Stimulated activated CD8-positive, alpha-beta memory T cell treated with anti-CD3 and anti-CD28 coated beads, Interleukin-7, amount 100 ng/mL, for 24 hours (primary cell): ENCODE data around the gene CHD9NB.
"Not testable (repeated sequence)": the region's sequence is repeated elsewhere in the genome, so short reads cannot be mapped to it uniquely, and the experiment has no call there.

Experiments
- DNase-seq: peaks from one replicate; pipeline ENCODE4 v3.0.0-alpha.2; 2020; ENCODE audit warnings: low read depth

CHD9NB gene

DNA sequence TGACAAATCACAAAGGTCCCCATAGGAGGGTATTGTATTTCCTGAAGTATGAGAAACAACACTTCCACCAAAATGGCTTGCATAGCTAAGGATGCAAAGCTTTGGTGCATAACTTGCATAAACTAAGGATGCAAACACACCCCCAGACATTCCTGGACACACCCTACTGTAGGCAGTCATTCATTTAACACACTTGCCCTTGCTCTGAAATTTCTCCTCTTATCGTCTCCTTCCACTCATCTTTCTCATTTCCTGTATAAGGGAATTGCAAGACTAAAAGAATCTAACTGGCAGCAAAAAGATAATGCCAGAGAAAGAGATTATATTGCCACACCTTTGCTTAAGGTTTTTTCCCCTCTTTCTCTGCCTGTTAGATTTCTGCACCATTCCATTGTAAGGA is 30.4 kb upstream of the CHD9NB start:
- DNase-seq, result no peak

DNA sequence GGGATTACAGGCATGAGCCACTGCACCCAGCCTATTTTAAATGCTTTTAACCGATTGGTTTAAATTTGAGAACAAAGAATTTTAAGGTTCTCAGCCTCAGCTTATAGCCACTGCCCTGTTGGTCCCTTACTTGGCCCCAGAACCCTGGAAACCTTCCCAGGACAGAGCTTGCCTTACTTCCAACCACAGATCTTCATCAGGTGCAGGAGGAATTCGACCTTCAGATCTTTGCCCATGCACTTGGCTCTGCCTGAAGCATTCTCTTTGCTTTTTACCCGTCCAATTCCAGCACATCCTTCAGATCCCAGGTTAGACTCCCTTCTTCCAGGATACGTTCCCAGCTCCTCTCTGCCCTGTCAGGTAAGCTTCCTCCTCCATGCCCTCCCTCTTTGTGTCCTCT is 29.8 kb upstream of the CHD9NB start:
- DNase-seq, result no peak

DNA sequence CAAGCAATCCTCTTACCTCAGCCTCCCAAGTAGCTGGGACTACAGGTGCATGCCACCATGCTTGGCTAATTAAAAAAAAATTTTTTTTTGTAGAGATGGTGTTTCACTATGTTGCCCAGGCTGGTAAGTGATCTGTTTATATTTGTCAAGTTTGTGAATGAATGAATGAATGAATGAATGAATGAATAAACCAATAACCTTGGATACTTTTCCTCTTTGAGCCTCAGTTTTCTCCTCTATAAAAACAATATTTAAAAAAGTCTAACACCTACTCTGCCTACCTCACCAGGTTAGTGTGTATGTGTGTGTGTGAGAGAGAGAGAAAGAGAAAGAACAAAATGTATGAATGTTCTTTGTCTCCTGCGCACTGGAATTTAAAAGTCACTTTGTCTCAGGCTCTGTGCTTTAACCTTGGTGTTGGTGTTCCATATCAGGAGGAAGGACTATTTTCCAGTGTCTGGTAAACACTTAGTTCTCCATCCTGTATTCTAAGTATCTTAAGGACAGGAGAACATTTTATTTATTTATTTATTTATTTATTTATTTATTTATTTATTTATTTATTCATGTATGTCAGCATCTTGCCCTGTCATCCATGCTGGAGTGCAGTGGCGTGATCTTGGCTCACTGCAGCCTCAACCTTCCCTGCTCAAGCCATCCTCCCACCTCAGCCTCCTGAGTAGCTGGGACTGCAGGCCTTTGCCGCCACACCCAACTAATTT is 29.1 kb upstream of the CHD9NB start:
- DNase-seq, result no peak

DNA sequence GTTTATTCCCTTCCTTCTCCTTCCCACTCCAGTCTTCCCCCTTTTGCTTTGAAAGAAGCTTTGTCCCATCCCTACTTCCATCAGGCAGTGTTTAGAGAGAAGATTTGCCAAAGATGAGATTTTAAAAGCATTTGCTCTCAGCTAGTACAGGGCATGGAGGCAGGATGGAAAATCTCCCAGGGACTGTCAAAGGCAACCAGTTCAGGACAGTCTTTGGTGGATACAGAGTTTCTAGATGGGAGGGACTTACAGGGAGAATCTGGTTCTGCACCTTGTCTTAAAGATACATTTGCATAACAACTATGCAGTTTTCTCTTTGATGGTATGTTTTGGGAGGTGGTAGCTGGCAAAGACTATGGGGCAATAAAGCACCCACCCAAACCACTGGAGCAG is 28.3 kb upstream of the CHD9NB start:
- DNase-seq, result no peak

DNA sequence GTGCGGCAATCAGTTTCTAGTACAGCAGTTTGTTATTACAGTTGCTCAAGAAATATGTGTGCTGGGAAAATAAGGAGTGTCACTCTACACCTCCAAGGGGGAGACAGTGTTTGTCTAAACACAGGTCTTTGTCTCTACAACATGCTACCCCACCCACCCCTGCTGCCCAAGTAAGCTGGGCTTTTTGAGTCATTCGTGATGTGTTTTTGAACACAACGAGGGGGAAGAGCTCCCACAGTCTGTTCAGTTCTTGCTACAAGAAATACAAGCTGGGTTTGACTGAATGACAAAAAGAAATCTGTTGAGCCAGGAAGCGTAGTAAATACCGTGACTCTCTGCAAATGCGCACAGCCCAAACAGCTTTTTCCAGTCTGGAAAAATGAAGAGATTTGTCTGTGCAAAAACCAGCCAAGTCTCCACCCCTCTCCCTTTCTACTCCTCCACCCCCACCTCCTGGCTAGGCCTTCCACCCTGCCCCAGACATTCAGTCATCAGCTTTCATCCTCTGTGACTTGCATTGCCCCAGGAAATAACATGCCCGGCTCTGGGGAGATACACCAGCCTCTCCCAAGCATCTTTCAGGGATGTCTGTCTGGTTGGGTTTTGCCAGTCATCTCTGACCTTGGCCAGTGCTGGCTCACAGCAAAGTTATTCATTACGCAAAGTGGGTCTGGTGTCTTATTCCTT is 27.8 kb upstream of the CHD9NB start:
- no peak for DNase-seq

DNA sequence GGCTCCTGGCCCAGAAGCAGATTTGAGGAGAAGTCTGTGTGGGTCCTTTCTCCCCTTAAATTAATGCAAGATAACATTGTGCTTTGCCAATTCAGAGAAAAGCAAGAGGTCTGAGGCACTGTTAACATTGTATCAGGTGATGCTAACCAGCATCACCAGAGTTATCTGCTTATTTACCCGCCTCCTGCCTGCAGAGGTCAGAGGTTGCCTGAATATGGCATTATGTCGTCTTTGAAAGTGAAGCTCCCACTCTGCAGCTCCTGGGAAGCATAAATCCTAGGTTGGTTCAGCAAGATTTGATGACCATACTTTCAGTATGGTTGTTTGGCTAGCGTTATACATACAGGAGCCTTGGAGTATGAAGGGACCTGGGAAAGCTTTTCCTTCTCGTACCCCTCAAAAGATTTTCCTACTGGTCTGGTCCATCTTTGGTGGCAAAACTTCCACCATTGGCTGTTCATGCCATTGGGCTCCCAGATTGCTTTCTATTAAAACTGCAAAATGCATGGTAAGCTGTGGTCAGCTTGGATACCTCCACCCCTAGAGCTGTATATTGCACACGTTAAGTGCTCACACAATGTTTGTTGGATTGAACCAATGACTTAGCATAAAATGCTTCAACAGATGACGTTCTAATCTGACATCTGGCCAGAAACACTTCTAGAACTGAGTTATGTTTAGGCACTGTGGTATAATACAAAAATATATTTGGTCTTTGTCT is 26.2 kb upstream of the CHD9NB start:
- no peak for DNase-seq

DNA sequence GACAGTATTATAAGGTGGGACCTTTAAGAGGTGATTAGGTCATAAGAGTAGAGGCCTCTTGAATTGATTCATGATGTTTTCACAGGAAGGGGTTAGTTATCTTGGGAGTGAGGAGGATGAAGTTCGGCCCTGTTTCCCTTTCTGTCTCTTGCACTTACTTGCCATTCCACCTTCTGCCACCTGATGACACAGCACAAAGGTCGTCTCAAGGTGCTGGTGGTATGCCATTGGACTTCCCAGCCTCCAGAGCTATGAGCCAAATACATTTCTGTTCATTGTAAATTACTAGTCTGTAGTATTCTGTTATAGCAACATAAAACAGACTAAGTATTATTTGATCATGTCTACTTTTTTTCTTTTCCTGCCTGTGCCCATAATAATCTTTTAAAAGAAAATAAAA is 25.6 kb upstream of the CHD9NB start:
- no peak for DNase-seq

DNA sequence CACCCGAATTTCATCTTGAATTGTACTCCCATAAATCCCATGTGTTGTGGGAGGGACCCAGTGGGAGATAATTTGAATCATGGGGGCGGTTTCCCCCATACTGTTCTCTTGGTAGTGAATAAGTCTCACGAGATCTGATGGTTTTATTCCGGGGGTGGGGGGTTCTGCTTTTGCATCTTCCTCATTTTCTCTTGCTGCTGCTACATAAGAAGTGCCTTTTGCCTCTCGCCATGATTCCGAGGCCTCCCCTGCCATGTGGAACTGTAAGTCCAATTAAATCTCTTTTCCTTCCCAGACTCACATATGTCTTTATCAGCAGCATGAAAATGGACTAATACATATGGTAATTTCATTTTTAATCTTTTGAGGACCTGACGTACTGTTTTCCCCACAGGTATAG is 22.8 kb upstream of the CHD9NB start:
- not testable (repeated sequence) for DNase-seq

DNA sequence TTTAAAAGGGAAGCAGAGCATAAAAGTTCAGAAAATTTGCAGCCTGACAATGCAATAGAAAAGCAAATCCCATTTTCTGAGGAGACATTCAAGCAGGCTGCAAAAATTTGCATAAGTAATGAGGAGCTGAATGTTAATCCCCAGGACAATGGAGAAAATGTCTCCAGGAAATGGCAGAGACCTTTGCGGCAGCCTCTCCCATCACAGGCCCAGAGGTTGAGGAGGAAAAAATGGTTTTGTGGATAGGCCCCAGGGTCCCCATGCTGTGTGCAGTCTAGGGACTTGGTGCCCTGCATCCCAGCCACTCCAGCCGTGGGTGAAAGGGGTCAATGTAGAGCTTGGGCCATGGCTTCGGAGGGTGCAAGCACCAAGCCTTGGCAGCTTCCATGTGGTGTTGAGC is 21.6 kb upstream of the CHD9NB start:
- DNase-seq, result not testable (repeated sequence)

DNA sequence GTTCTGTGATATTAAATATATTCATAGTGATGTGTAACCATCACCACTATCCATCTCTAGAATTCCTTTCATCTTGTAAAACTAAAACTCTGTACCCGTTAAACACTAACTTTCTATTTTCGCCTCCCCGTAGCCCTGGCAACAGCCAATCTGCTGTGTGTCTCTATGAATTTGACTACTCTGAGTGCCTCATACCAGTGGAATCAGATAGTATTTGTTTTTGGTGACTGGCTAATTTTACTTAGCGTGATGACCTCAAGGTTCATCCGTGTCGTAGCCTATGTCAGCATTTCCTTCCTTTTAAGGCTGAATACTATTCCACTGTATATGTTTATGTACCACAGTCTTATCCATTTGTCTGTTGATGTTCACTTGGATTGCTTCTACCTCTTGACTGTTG is 20.3 kb upstream of the CHD9NB start:
- DNase-seq, result no peak

DNA sequence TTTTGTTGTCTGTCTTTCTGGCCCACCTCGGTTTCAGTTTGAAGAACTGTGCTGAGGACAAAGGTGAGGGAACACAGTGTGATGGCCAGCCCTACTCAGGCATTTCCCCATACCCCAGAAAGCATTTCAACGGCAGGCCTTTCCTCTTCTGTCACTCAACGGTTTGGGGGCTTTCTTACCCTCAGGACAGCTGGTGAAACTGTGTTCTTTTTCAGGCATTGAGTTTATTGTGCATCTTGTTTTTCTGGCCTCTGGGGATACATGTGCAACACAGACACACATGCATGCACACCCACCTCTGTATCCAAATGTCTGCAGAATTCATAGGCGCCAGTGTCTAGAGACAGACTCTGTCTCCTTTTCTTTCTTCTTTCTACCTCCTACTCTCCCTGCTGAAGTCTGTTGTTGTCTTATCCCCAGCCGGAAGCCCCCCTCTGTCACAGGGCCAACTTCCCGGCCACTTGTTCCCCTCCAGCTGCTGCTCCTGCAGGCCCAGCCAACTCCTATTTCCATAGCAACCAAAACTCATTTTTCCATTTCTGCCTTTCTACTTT is 19.1 kb upstream of the CHD9NB start:
- no peak for DNase-seq

DNA sequence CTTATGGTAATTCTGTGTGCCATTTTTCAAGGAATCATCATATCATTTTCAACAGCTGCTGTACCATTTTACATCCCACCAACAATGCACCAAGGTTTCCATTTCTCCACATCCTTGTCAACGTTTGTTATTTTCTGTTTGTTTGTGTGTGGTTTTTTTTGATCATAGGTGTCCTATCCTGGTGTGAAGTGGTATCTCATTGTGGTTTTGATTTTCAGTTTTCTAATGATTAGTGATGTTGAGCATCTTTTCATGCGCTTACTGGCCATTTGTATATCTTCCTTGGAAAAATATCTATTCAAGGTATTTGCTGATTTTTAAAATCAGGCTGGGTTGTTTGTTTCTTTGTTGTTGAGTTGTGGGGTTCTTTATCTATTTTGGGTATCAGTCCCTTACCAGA is 17.1 kb upstream of the CHD9NB start:
- no peak for DNase-seq

DNA sequence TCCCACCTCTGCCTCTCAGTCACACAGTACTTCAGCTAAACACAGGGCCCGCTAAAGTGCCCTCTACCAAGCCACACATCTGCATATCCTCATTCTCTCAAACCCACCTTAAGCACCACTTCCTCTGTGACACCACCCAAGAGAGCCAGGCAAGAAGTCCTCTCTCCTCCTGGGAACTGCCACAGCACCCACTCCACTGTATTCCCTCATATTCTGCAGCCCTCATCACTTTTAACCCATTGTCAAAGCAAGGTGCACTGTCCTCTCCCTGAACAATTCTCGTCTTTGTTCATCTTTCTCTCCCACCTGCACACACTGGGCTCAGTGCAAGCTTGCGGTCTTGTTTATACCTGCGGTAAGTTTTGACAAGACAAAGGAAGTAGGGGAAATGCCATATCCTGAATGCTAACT is 15.7 kb upstream of the CHD9NB start:
- no peak for DNase-seq

DNA sequence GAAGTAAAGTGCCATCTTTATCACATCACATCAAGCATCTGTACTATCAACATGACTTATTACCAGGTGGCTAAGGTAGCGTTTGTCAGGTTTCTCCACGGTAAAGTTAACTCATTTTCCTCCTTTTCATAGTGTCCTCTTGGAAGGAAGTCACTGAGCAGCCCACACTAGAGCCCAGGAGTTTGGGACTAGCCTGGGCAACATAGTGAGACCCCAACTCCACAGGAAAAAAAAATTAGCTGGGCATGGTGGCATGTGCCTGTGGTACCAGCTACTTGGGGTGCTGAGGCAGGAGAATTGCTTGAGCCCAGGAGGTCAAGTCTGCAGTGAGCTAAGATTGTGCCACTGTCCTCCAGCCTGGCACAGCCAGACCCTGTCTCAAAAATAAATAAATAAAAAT is 15.0 kb upstream of the CHD9NB start:
- no peak for DNase-seq

DNA sequence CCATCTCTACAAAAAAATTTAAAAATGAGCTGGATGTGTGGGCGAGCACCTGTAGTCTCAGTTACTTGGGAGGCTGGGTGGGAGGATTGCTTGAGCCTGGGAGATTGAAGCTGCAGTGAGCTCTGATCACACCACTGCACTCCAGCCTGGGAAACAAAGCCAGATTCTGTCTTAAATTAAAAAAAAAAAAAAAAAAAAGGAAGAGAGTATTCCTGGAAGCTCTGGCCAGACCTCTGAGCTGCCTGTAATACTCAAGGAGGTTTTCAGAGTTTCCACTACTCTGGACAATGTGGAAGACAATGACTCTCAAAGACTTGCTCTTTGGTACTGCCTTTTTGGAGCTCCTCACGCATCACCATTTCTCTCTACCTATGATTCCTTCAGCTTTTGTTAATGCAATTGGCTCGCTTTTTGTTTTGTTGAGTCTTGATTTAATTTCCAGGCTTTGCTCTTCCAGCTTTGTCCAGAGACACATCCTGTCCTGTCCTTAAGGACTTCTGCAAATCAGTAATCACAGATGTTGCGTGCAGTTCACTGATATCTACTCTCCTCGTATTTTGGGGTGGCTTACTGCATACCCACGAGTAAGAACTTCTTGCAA is 12.9 kb upstream of the CHD9NB start:
- DNase-seq, result no peak

DNA sequence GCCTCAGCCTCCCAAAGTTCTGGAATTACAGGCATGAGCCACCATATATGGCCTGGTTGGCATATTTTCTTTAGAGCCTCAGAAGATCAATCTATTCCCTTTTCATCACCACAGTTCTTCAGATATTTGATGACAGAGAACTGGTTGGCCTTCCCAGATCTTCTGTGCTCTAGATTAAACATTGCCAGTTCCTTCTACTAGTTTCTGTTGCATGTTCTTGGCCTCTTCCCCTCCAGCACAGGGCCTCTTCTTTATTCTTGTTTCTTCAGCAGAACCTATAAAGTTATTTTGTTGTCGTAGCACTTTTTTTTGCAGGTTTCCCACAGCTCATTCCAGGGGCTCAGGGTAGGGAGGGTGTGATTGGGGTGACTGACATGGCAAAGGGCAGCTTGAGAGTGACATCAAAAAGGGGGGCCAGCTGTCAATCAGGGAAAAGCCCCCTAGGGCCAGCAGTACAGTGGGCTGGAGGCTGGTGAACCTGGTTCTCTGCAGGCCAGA is 11.4 kb upstream of the CHD9NB start:
- no peak for DNase-seq

DNA sequence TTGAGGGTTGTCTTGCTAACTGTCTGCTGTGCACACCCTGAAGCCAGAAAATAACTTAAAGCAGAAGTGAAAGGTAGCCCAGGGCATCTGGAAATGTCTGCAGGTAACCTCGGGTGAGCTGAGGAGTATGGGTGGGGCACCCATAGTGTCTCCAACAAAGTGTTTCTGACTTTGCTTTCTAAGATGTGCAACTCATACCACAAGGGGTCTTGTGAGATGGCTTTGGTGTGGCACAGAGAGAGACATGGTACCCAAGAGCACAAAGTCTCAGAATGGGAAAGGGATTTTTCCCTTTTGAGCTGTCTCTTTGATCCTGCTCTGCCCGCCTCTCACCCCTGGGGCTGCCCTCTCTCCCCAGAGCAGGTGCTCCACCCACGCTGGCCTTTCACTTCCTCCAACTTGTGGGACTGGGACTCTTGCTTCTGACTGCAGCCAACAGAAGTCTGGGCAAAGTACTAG is 9.0 kb upstream of the CHD9NB start:
- DNase-seq, result no peak

DNA sequence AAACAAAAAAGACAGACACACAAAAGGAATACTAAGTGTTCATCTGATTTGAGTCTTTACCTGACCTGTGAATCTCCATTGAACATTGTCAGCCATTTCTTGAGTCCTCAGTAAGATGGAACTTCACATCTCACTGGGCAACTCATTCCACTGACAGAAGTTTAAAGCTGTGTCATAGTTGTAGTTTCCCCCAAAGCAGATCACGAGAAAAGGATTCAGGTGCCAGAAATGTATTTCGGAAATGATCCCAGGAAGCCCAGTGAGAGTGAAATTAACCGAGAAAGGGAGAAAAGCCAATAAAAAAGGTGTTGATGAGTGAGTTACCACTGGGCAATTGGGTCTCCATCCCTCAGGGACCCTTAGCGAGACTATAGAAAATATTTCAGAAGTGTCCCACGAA is 8.6 kb upstream of the CHD9NB start:
- no peak for DNase-seq

DNA sequence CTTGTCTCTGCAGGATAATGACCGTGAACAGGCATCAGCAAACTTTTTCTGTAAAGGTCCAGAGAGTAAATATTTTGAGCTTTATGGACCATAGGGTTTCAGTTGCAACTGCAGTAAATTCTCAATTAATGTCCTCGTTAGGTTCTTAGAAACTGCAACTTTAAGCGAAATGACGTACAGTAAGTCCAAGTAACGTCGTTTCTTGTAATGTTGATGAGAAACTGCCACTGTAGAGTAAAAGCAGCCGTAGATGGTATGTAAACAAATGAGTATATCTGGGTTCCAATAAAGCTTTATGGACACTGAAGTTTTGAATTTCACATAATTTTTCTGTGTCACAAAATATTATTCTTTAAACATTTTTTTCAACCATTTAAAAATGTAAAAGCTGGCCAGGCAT is 7.0 kb upstream of the CHD9NB start:
- no peak for DNase-seq

DNA sequence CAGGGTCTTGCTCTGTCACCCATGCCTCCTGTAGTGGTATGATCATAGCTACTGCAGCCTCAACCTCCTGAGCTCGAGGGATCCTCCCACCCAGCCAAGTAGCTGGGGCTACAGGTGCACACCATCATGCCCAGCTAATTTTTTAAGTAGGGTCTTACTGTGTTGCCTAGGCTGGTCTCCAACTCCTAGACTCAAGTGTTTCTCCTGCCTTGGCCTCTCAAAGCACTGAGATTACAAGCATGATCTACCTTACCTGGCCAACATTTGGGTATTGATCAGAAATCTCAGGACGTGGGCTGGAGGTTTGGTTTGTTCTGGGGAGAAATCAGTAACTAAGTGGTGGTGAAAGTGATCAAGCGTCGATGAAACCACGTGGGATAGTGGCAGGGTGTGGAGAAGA is 6.2 kb upstream of the CHD9NB start:
- no peak for DNase-seq

DNA sequence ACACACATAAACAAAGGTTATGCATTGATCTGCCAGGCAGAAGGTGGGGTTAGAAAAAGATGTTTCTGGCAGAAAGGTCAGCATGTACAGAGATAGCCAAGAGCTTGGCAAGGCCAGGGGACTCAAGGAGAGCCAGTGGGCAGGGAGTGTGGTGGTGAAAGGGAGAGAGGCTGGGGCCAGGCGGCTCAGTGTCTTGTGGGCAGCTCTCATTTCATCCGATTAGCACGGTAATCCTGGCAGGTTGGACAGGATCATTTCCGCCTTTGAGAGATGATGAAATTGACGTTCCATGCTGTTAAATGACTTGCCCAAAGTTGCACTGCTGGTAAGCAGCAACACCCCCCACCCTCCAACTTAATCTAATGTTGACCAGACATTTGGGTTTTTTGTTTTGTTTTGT is 5.7 kb upstream of the CHD9NB start:
- no peak for DNase-seq

DNA sequence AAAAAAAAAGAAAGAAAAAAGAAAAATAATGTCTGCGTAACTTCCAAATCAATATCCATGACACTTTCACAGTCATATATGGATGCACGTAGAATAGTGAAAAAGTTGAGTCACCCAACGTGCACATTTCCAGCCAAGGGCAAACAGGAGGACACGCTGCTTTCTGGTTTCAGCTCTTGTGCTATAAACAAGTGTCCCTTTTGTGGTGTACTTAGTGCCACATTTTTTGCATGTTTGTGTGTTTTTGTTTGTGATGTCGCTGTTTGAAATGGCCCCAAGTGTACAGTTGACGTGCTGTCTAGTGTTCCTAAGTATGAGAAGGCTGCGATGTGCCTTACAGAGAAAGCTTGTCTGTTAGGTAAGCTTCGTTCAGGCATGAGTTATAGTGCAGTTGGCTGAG is 5.0 kb upstream of the CHD9NB start:
- no peak for DNase-seq
